MM.1S (cell line): ENCODE data around the gene SMYD4.

Experiments
- DNase-seq: peaks from one replicate; pipeline ENCODE4 v3.0.0-alpha.2; 2015
- H2AFZ ChIP-seq: fragments of 300-600 bp; sonication (generic); 2 replicates; pipeline ENCODE4 v1.6.0; 2016; ENCODE audit warnings: antibody characterized with exemption, low read length
- H3F3A ChIP-seq: fragments of 300-600 bp; sonication (generic); 2 replicates; pipeline ENCODE4 v1.6.1; 2016; ENCODE audit warnings: mild to moderate bottlenecking, antibody characterized with exemption, low read length, moderate library complexity, mixed read lengths; ENCODE audit not compliant: insufficient read depth
- H3K27ac ChIP-seq: fragments of 300-600 bp; sonication (generic); 2 replicates; pipeline ENCODE4 v1.5.1; 2016; ENCODE audit warnings: mild to moderate bottlenecking, low read length
- H3K27me3 ChIP-seq: fragments of 300-600 bp; sonication (generic); replicated peaks from 2 replicates; pipeline ENCODE4 v1.6.0; 2016; ENCODE audit warnings: low read length; ENCODE audit not compliant: insufficient read depth
- H3K36me3 ChIP-seq: fragments of 300-600 bp; sonication (generic); replicated peaks from 2 replicates; pipeline ENCODE4 v1.6.1; 2016; ENCODE audit warnings: mild to moderate bottlenecking, low read length, mixed read lengths; ENCODE audit not compliant: insufficient read depth
- H3K4me1 ChIP-seq: fragments of 300-600 bp; sonication (generic); 2 replicates; pipeline ENCODE4 v1.6.1; 2016; ENCODE audit warnings: low read length, mixed read lengths
- H3K4me2 ChIP-seq: fragments of 300-600 bp; sonication (generic); 2 replicates; pipeline ENCODE4 v1.6.0; 2016; ENCODE audit warnings: low read depth, low read length
- H3K4me3 ChIP-seq: fragments of 300-600 bp; sonication (generic); 2 replicates; pipeline ENCODE4 v1.5.1; 2016; ENCODE audit warnings: low read length, mixed read lengths
- H3K79me2 ChIP-seq: fragments of 300-600 bp; sonication (generic); 2 replicates; pipeline ENCODE4 v1.6.1; 2016; ENCODE audit warnings: mixed run types, low read length, mixed read lengths
- H3K9ac ChIP-seq: fragments of 300-600 bp; sonication (generic); 2 replicates; pipeline ENCODE4 v1.6.1; 2016; ENCODE audit warnings: low read length, mixed read lengths
- H3K9me2 ChIP-seq: fragments of 300-600 bp; sonication (generic); replicated peaks from 2 replicates; pipeline ENCODE4 v1.6.1; 2016; ENCODE audit warnings: mild to moderate bottlenecking, low read length, mixed read lengths; ENCODE audit not compliant: insufficient read depth
- H3K9me3 ChIP-seq: fragments of 300-600 bp; sonication (generic); replicated peaks from 2 replicates; pipeline ENCODE4 v1.6.1; 2016; ENCODE audit warnings: mild to moderate bottlenecking, low read length, mixed read lengths; ENCODE audit not compliant: insufficient read depth
- H4K20me1 ChIP-seq: fragments of 300-600 bp; sonication (generic); 2 replicates; pipeline ENCODE4 v1.6.1; 2016; ENCODE audit warnings: mild to moderate bottlenecking, low read length, moderate library complexity, mixed read lengths; ENCODE audit not compliant: insufficient read depth
- EZH2 ChIP-seq: fragments of 300-600 bp; sonication (generic); optimal IDR thresholded peaks from 2 replicates; pipeline ENCODE3; 2017; ENCODE audit warnings: low read depth, mild to moderate bottlenecking, antibody characterized with exemption, low read length, mixed read lengths
- EZH2phosphoT487 ChIP-seq: fragments of 300-600 bp; sonication (generic); IDR thresholded peaks from 2 replicates; pipeline ENCODE4 v1.6.1; 2018; ENCODE audit warnings: antibody characterized with exemption, low read length
- TF ChIP-seq, protein P1 (sequence below): fragments of 300-600 bp; sonication (generic); IDR thresholded peaks from 2 replicates; pipeline ENCODE4 v1.5.1; 2016; ENCODE audit warnings: antibody characterized with exemption, low read length, mixed read lengths

SMYD4 gene

DNA sequence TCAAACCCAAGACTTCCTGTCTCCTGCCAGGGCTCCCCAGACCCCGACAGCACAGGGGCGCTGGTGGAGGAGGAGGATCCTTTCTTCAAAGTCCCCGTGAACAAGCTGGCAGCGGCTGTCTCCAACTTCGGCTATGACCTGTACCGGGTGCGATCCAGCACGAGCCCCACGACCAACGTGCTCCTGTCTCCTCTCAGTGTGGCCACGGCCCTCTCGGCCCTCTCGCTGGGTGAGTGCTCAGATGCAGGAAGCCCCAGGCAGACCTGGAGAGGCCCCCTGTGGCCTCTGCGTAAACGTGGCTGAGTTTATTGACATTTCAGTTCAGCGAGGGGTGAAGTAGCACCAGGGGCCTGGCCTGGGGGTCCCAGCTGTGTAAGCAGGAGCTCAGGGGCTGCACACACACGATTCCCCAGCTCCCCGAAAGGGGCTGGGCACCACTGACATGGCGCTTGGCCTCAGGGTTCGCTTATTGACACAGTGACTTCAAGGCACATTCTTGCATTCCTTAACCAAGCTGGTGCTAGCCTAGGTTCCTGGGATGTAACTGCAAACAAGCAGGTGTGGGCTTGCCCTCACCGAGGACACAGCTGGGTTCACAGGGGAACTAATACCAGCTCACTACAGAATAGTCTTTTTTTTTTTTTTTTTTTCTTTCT is 59.8 kb downstream of the SMYD4 start:
- H3K4me3 ChIP-seq, result no peak overlapping the region

DNA sequence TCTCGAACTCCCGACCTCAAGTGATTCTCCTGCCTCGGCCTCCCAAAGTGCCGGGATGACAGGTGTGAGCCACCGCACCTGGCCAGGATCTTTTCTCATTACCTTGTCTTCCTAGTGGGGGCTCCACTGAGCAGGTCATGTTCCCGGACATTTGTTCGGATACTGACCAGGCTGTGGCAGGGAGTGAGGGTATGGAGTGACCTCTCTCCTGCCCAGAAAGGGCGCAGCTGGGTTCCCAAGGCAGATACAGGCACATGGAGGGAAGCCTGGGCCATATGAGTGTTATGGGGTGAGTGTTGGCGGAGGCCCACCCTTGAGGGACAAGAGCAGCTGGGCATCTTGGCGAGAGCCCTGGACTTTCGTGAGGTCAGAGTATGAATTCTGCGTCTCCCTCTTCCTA is 62.3 kb downstream of the SMYD4 start:
- Histone ChIP-seq H3K27me3 (no peaks in the 10 kb centered on the region), H3K4me3 (no peak overlapping the region), H3K9ac (no peak overlapping the region), H3K4me1 (peaks cover 15% of the 10 kb centered on the region), H3K79me2 (no peaks in the 10 kb centered on the region), H3K27ac (no peak overlapping the region), H4K20me1 (no peaks in the 10 kb centered on the region), H3K36me3 (no peaks in the 10 kb centered on the region), H3F3A (peaks cover 11% of the 10 kb centered on the region), H3K9me3 (no peaks in the 10 kb centered on the region), H2AFZ (no peak overlapping the region), H3K9me2 (no peaks in the 10 kb centered on the region), H3K4me2 (no peak overlapping the region)
- no peak for DNase-seq
- TF ChIP-seq EZH2phosphoT487, result no peak
- TF ChIP-seq, protein P1, sequence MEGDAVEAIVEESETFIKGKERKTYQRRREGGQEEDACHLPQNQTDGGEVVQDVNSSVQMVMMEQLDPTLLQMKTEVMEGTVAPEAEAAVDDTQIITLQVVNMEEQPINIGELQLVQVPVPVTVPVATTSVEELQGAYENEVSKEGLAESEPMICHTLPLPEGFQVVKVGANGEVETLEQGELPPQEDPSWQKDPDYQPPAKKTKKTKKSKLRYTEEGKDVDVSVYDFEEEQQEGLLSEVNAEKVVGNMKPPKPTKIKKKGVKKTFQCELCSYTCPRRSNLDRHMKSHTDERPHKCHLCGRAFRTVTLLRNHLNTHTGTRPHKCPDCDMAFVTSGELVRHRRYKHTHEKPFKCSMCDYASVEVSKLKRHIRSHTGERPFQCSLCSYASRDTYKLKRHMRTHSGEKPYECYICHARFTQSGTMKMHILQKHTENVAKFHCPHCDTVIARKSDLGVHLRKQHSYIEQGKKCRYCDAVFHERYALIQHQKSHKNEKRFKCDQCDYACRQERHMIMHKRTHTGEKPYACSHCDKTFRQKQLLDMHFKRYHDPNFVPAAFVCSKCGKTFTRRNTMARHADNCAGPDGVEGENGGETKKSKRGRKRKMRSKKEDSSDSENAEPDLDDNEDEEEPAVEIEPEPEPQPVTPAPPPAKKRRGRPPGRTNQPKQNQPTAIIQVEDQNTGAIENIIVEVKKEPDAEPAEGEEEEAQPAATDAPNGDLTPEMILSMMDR, result no peak

More for the DNA sequence above, 59.8 kb downstream of the SMYD4 start:
- no peak overlapping the region for H3K4me2 ChIP-seq
- no peaks in the 10 kb centered on the region for H3K36me3 ChIP-seq
- H3K9me3 ChIP-seq, result no peaks in the 10 kb centered on the region
- H3K27me3 ChIP-seq, result no peaks in the 10 kb centered on the region
- H3F3A ChIP-seq, result no peaks in the 10 kb centered on the region
- no peaks in the 10 kb centered on the region for H3K9me2 ChIP-seq
- H2AFZ ChIP-seq, result no peak overlapping the region
- H4K20me1 ChIP-seq, result no peaks in the 10 kb centered on the region
- H3K9ac ChIP-seq, result no peak overlapping the region
- DNase-seq, result no peak
- H3K27ac ChIP-seq, result no peak overlapping the region
- TF ChIP-seq EZH2phosphoT487 (no peak), EZH2 (no peak)
- TF ChIP-seq, protein P1, result no peak
- H3K4me1 ChIP-seq, result no peaks in the 10 kb centered on the region
- H3K79me2 ChIP-seq, result no peaks in the 10 kb centered on the region

DNA sequence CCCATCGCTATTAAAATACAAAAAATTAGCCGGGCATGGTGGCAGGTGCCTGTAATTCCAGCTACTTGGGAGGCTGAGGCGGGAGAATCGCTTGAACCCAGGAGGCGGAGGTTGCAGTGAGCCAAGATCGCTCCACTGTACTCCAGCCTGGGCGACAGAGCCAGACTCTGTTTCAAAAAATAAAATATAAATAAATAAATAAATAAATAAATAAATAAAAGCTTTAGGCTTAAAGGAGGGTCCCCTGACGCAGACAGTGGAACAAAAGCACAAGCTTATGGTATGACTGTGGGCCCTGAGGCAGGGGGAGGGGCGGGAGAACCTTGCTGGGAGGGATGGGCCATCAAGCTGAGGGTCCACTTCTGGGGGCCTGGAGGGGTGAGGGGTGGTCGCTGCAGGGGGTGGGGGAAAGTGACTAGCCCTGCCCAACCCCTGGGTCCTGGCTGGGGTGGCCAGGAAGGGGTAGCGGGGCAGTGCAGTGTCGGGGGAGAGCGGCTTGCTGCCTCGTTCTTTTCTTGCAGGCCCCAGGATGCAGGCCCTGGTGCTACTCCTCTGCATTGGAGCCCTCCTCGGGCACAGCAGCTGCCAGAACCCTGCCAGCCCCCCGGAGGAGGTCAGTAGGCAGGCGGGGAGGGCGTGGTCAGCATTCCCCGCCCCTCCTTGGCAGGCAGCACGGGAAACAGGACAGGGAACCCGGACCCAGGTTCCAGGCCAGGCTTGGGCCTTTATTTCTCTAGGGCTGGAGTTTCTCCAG is 63.1 kb downstream of the SMYD4 start:
- no peak for TF ChIP-seq EZH2phosphoT487
- TF ChIP-seq, protein P1, result no peak
- Histone ChIP-seq H2AFZ (no peak overlapping the region), H3K4me1 (peaks cover 15% of the 10 kb centered on the region), H3K4me2 (no peak overlapping the region), H3K9ac (no peak overlapping the region), H3F3A (peaks cover 11% of the 10 kb centered on the region), H3K9me3 (no peaks in the 10 kb centered on the region), H3K9me2 (no peaks in the 10 kb centered on the region), H4K20me1 (no peaks in the 10 kb centered on the region), H3K79me2 (no peaks in the 10 kb centered on the region), H3K36me3 (no peaks in the 10 kb centered on the region), H3K4me3 (no peak overlapping the region), H3K27me3 (no peaks in the 10 kb centered on the region), H3K27ac (no peak overlapping the region)
- no peak for DNase-seq
